Stimulated activated CD4-positive, alpha-beta T cell treated with anti-CD3 and anti-CD28 coated beads, TNF-alpha, amount 100 ng/mL, for 4 hours (primary cell): ENCODE results near the gene ZSWIM3.
"Not testable (repeated sequence)": the region's sequence is repeated elsewhere in the genome, so short reads cannot be mapped to it uniquely, and the experiment has no call there.

Source experiments
- DNase-seq, 3 experiments: peaks; one replicate each; pipeline ENCODE4 v3.0.0-alpha.2; 2020; ENCODE audit warnings: low read depth in 3 of 3

ZSWIM3 gene

DNA sequence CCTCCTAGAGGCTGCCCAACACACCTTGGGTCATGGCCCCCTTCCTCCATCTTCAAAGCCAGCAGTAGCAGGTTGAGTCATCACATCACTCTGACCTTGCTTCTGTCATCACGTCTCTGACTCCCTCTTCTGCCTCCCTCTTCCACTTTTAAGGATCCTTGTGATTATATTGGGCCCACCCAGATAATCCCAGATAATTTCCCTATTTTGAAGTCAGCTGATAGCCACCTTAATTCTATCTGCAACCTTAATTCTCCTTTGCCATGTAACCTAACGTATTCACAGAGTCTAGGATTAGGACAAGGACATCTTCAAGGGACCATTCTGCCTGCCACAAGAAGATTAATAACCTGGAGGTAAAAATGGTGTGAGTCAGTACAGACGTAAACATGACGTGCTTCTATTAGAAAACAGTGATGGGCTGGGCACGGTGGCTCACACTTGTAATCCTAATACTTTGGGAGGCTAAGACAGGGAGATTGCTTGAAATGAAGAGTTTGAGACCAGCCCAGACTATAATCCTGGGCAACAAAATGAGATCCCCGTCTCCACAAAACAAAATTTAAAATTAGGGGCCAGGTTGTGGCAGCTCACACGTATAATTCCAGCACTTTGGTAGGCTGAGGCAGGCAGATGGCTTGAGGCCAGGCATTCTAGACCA is 3.3 kb downstream of the ZSWIM3 start:
- no peak for DNase-seq

DNA sequence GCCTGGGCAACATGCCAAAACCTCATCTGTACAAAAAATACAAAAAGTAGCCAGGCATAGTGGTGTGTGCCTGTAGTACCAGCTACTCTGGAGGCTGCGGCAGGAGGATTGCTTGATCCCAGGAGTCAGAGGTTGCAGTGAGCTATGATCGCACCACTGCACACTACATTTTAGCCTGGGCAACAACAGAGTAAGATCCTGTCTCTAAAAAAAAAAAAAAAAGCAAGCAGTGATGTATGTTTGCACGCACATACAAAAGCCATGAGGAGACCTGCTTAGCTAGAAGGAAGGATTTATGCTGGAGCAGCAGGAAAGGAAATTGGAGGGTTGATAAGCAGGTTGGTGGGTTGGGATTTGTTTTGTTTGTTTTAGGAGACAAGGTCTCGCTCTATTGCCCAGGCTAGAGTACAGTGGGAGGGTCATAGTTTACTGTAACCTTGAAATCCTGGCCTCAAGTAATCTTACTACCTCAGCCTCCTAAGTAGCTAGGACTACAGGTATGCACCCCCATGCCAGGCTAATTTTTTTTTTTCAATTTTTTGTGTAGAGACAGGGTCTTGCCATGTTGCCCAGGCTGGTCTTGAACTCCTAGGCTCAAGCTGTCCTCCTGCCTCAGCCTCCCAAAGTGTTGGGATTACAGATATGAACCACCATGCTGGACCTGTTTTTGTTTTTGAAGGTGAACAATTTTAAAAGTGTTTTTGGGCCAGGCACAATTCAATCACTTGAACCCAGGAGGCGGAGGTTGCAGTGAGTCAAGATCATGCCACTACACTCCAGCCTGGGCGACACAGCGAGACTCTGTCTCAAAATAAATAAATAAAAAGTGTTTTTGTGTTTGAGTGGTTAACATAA is 4.0 kb downstream of the ZSWIM3 start:
- no peak for DNase-seq

DNA sequence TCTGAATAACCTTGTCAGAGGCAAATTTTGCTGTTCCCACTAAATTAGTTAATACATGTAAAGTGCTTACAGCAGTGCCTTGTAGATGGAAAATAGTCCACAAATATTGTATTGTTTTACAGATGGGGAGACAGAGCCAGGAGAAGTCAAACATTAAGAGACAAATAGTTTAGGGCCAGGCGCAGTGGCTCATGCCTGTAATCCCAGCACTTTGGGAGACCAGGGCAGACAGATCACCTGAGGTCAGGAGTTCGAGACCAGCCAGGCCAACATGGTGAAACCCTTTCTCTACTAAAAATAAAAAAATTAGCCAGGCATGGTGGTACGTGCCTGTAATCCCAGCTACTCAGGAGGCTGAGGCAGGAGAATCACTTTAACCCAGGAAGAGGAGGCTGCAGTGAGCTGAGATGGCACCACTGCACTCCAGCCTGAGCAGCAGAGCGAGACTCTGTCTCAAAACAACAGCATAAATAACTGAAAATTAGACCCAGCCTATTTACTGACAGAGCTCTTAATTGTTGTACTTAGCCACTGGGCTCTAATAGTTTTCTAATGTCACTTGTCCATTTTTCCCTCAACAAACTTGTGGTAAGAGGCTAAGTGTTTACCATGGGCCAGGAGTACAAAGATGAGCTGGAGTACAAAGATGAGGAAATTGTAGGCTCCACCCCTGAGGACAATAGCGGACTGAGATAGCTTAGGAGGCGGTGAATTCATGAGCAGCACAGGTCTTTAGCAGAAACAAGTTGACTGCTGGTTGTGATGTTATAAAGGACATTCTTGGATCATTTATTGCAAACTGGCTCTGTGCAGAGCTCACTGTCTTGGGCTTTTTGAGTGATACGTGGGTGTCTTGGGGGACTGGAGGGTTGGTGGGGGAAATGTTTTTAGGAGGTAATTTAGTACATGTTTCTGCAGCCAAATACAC is 6.4 kb downstream of the ZSWIM3 start:
- no peak for DNase-seq

DNA sequence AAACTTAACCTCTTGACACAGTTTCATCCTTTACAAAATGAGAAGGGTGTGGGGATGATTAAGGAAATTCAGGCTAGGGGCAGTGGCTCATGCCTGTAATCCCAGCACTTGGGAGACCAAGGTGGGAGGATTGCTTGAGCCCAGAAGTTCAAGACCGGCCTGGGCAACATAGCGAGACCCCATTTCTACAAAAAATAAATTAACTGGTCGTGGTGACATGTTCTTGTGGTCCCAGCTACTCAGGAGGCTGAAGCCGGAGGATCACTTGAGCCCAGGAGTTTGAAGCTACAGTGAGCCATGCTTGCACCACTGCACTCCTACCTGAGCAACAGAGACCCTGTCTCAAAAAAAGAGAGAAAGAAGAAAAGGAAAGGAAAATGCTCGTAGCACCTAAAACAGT is 9.0 kb downstream of the ZSWIM3 start:
- no peak for DNase-seq

DNA sequence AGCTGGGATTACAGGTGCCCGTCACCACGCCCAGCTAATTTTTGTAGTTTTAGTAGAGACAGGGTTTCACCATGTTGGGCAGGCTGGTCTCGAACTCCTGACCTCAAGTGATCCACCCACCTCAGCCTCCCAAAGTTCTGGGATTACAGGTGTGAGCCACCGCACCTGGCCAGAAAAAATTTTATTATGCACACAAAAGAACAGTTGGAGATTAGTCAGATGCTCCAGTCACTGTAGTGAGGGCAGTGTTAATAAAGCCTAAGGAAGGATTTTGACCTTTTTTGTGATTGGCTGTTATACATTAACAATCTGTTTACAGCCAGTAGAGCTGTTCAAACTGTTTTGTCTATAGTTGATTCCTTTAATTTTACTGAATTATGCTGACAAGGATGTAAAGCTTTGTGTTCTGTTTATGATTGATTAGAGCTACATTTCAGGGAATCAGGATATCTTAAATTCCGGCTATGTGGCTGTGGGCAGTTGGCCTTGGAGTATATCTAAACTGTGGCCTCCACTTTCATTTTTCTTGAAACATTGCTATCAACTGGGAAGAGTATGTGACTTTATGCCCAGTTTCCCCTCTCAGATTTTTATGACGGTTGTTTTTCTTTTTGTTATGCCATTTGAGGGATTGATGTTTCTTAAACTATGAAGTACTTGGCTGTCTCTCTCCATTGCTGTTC is 9.9 kb downstream of the ZSWIM3 start:
- DNase-seq: no peak

DNA sequence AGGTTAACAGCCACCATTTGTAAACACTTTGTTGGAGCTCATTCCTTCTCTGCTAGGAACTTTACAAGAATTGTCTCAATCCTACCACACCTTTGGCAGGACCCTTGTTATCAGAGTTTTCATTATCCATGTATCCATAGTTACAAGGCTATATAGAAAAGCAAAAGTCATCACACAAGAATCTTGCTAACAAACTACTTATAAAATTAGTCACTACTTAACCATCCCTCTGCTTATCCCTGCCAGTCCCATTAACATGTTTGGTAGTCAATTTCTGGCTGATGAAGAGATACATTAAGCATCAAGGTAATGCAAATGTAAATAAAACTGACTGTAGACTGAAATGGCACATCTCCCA is 10.4 kb downstream of the ZSWIM3 start:
- DNase-seq: no peak

DNA sequence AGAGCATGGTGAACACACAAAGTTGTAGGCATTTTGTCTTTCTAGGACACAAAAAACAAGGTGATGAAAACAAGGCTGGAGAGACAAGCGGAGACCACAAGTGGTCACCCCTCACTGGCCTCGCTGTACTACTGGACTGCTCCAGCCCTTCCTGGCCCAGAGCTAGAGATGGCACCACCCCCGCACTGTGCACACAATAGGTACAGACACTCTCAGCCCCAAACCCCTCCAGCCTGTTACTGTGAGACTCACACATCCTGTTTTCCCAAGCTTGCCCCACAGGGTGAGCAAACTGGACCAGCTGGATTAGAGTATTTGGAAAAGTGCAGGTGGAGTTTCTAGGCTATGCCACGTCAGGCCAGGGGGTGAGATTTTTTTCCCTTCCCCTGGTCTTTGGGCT is 15.2 kb downstream of the ZSWIM3 start:
- DNase-seq: no peak

DNA sequence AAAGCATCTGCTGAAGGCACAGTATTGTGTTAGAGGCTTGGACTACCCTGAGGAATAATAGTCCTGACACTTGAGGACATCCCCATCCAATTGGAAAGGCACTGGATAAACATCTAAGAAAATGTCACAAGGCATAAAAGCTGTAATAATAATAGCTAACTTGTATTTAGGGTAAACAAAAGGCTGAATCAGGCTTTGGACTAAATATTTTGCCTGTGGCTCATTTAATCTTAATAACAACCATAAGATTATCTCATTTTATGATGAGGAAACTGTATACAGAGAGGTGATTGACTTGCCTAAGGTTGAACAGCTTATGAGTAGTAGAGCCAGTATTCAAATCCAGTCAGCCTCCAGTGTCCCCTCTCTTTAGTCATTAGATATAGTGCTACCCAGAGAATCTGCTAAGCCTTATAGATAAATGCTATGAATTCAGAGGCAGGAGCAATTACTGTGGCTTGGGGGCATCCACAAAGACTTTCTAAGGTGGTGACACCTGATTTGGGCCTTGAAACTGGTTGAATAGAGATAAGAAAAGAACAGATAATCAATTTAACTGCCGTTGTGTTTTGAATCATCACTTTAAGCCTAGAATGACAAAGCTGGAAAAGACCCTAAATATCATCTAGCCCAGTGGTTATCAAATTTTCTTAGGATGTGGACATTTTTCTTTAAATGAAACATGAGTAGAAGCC is 16.1 kb downstream of the ZSWIM3 start:
- DNase-seq: no peak

DNA sequence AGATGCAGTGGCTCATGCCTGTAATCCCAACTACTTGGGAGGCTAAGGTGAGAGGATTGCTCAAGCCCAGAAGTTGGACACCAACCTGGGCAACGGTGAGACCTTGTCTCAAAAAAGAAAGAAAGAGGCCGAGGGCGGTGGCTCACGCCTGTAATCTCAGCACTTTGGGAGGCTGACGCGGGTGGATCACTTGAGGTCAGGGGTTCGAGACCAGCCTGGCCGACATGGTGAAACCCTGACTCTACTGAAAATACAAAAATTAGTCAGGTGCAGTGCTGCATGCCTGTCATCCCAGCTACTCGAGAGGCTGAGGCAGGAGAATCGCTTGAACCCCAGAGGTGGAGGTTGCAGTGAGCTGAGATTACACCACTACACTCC is 16.7 kb downstream of the ZSWIM3 start:
- not testable (repeated sequence) for DNase-seq

DNA sequence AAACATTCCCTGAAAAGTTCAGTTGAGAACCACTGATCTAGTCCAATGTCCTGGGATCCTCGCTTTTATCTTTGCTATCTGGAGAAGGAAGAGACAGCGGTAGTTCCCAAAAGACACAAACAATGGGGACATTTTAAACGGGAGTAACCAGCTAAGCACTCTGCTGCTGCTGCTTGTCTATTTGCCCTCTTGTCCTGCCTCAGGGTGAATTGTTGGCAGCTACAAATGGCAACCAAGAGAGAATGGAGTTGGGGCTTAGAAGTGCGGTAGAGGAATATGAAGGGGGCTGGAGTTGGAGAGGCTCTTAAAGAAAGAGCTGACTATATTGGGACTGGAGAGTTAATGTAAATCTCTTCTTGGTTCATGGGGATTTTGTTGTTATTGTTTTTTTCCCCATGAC is 17.2 kb downstream of the ZSWIM3 start:
- no peak for DNase-seq

DNA sequence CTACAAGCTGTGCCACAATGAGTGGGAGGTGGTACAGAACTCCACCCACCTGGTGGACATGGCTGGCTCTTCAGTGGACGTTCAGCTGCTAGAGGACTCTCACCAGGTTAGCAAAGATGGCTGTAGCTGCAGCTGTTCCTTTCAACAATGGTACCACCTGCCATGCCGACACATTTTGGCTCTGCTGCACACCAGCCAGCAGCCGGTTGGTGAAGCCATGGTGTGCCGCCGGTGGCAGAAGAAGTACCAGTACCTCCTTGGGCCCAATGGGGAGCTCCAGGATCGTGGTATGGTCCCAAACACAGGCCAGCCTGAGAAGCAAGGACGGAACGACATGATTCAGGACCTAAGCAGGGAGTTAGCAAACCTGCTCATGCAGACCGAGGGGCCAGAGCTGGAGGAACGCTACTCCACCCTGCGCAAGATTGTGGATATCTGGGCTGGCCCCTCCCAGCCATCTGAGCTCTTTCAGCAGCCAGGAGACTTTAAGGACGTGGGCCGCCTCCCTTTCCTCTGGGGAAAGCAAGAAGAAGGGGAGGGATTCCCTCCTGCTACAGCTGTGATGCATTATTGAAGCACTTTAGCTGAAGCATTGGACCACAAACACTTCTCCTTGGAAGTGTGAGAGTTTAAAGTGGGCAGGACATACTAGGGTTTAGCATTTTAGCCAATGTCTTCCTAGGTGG is 20.8 kb downstream of the ZSWIM3 start:
- no peak for DNase-seq

DNA sequence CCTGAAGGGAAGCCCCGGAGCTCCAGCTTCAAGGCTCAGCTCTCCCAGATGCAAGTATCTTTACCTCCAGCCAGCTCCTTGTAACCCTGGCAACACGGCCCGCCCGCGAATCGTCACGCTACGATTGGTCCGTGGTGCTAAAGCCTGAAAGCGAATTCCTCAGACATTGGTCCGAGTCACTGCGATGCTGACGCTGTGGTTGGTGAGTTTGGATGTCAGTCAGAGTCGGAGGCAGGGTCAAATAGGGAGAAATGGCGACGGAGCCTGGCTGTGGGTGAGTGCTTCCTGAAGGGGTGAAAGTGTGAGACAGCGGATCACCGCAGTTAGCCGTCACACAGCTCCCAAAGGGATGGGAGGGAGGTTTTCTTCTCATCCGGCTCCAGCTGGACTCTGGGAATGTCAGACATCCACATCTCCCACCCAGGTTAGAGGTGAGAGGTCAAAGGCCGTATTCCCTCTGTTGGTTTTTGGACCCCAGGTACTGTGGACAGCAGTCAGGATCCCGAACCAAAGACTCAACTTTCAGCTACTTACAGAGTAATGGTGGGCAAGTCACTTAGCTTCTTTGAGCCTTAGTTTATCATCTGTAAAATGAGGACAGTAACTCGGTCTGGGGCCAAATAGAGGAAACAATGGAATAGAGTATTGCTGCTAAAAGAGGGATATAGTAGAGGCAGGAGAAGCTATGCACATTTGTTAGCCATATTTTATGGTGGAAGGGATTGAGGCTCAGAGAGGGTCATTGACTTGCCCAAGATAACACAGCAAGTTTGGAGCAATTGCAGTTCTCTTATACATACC is 23.8 kb downstream of the ZSWIM3 start, which contains the start of gene ZSWIM1:
ZSWIM1 (plus strand) TSS at position 240 of the 801 bp plus-strand sequence. CDS start 1,366 bp downstream, outside the sequence.
- peak; percentile 96 to 98 (median 97) for DNase-seq

DNA sequence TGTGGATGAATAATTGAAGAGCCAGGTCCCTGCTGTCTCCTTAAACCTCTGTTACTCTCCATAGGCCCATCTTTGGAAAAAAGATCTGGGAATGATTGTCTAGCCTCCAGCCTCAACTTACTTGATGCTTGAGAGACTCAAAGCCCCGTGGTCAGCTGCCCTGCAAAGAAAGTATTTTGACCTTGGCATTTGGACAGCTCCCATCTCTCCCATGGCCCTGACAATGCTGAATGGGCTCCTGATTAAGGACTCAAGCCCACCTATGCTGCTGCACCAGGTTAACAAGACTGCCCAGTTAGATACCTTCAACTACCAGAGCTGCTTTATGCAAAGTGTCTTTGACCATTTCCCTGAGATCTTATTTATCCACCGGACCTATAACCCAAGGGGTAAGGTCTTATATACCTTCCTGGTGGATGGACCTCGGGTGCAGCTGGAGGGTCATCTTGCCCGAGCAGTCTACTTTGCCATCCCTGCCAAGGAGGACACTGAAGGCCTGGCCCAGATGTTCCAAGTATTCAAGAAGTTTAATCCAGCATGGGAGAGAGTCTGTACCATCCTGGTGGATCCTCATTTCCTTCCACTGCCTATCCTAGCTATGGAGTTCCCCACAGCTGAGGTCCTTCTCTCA is 25.2 kb downstream of the ZSWIM3 start:
- no peak for DNase-seq

DNA sequence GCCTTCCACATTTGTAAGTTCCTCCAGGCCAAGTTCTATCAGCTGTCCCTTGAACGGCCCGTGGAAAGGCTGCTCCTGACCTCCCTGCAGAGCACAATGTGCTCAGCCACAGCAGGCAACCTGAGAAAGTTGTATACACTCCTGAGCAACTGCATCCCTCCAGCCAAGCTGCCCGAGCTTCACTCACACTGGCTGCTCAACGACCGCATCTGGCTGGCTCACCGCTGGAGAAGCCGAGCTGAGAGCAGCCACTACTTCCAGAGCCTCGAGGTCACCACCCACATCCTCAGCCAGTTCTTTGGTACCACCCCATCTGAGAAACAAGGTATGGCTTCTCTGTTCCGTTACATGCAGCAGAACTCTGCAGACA is 25.7 kb downstream of the ZSWIM3 start:
- no peak for DNase-seq

DNA sequence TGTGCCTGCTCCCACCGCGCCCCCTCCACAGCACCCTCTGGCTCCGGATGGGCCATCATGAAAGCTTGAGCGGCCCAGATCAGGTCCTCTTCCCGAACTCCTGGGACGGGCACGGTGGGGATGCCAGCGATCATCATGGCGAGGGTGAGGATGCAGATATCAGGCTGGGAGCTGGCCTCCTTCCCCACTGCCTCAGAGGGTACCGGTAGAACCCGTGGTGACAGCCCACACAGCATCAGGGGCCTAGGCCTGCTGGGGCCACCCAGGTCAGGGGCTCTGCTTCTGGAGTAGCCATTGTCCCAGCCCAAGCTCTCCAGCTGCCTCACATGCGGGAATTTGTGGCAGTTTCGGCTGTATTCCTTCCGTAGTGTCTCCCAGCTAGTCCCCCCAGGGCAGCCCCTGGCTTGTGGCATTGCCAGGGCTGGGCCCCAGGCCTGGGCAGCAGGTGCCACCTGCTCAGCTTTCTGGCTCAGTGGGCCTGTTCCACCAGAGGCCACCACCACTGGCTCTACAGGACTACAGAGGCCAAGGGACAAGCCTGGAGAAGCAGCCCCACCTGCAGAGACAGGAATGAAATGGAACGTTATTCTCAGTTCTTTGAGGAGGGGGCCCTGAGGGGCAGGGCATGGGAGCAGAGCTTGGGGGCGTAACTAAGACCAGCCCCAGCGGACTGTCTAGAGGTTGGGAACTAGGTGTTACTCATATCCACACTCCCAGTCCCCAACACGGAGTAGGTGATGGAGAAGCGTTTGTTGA is 29.4 kb downstream of the ZSWIM3 start:
- DNase-seq: no peak

DNA sequence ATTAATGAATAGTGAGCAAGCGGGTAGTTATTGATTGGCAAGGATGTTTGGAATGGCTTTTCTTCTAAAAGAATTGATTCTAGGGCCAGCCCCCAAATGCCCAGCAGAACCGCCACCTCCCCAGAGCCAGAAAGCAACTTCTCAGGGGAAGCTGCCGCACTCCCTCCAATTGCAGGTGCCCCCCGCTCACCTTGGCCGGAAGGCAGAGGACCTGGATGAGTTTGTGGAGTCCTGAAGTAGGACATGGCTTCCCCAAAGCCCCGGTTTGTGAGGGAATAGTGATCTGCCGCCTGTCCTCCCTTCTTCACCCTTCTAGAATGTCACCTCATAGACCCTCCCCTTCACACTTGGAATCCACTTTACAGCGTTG is 29.9 kb downstream of the ZSWIM3 start, which contains the start of gene SPATA25:
SPATA25 (minus strand) TSS at position 277 of the 370 bp plus-strand sequence; CDS start at position 245, 32 bp downstream.
- no peak for DNase-seq

DNA sequence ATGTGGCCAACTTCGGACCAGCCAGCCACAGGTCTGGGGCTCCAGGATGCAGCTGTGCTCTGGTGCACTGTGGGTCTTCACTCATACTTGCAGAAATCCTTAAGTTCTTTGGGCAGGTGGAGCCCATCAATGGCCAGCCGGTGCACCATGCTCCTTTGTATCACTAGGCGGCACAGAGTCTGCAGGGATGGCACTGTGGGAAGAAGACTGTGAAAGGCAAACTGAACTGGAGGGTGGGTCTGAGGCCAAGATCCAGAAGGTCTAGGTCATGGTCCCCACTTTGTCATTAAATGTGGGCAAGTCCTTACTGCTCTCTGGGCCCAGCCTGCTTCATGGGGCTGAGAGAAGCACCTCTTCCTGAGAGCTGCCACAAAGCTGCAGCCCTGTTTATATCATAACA is 31.3 kb downstream of the ZSWIM3 start:
- no peak for DNase-seq
